Tibial nerve (tissue), 3 donors: ENCODE measurements around the gene NFASC.

ENCODE experiments used
- CTCF ChIP-seq, 5 experiments: fragments of 200-600 bp in 3 of 5; fragments of 450-650 bp in 2 of 5; sonication (generic) in 3 of 5; IDR thresholded peaks; one replicate each; pipeline ENCODE4 v1.5.1; 2016 to 2019; ENCODE audit warnings: antibody characterized with exemption in 5 of 5, mild to moderate bottlenecking in 3 of 5, moderate library complexity in 2 of 5
- POLR2A ChIP-seq, 2 donors: fragments of 450-650 bp; IDR thresholded peaks; one replicate each; pipeline ENCODE4 v1.6.1; 2017; ENCODE audit warnings: antibody characterized with exemption in 2 of 2, mild to moderate bottlenecking in 2 of 2, moderate library complexity in 2 of 2

GRCh38 chr1:204875255-204875654, 4.6 kb downstream of the NFASC start:
- TF ChIP-seq POLR2A (IDR thresholded peaks at IDR 0.05) (no peak), CTCF (IDR thresholded peaks at IDR 0.05) (no peak)
